Endothelial cell (in vitro differentiated cells): Measurements from ENCODE around the gene PPP1R3C. TPM values are rescaled to one million over a fixed set of nuclear protein-coding genes. Genes with fewer than 3 reads are reported as not detected.

Experiments used
- DNase-seq: peaks from one replicate; pipeline ENCODE4 v3.0.0; 2021; ENCODE audit warnings: low spot score
- H3K27ac Mint-ChIP-seq: one replicate; pipeline ENCODE4 v1.8.0; 2021; ENCODE audit warnings: mixed read lengths, inconsistent platforms; ENCODE audit not compliant: unreplicated experiment
- H3K27me3 Mint-ChIP-seq: one replicate; pipeline ENCODE4 v1.8.0; 2021; ENCODE audit warnings: mild to moderate bottlenecking, moderate library complexity, mixed read lengths, inconsistent platforms; ENCODE audit not compliant: unreplicated experiment
- H3K36me3 Mint-ChIP-seq: one replicate; pipeline ENCODE4 v1.8.0; 2021; ENCODE audit warnings: mild to moderate bottlenecking, low read depth, mixed read lengths, inconsistent platforms; ENCODE audit not compliant: unreplicated experiment
- H3K4me1 Mint-ChIP-seq: one replicate; pipeline ENCODE4 v1.8.0; 2021; ENCODE audit warnings: mild to moderate bottlenecking, mixed read lengths, inconsistent platforms; ENCODE audit not compliant: unreplicated experiment
- H3K4me3 Mint-ChIP-seq: one replicate; pipeline ENCODE4 v1.8.0; 2021; ENCODE audit warnings: mild to moderate bottlenecking, mixed read lengths, inconsistent platforms; ENCODE audit not compliant: unreplicated experiment
- H3K9me3 Mint-ChIP-seq: one replicate; pipeline ENCODE4 v1.8.0; 2021; ENCODE audit warnings: mixed read lengths, inconsistent platforms; ENCODE audit not compliant: unreplicated experiment
- CTCF ChIP-seq: fragments of 200-600 bp; sonication (generic); IDR thresholded peaks from one replicate; pipeline ENCODE4 v1.5.0; 2021; ENCODE audit warnings: antibody characterized with exemption; ENCODE audit not compliant: unreplicated experiment
- total RNA-seq: library from RNA; stranded (reverse); fragmentation: NEBNext Ultra II Directional; extraction: Animal tissue kit (Norgen Biotek cat#: 25700); gene quantifications from one replicate; pipeline ENCODE4 v1.2.1, GENCODE V29; 2021; ENCODE audit not compliant: unreplicated experiment

PPP1R3C gene
- total RNA-seq, 1 donor from 2014 or later, result 0.31 TPM

GRCh38 chr10:91598211-91598977 is 34.5 kb downstream of the PPP1R3C start:
- H3K4me3 Mint-ChIP-seq, result no peak overlapping the region
- no peak for TF ChIP-seq CTCF
- H3K27me3 Mint-ChIP-seq, result no peaks in the 10 kb centered on the region
- no peaks in the 10 kb centered on the region for H3K4me1 Mint-ChIP-seq
- H3K27ac Mint-ChIP-seq, result no peak overlapping the region
- H3K36me3 Mint-ChIP-seq, result no peaks in the 10 kb centered on the region
- H3K9me3 Mint-ChIP-seq, result no peaks in the 10 kb centered on the region
- no peak for DNase-seq

- no peak overlapping the region for H3K4me3 Mint-ChIP-seq
- TF ChIP-seq CTCF, result no peak
- no peaks in the 10 kb centered on the region for H3K4me1 Mint-ChIP-seq
- H3K36me3 Mint-ChIP-seq, result no peaks in the 10 kb centered on the region
- no peaks in the 10 kb centered on the region for H3K27me3 Mint-ChIP-seq
- no peak for DNase-seq
- no peaks in the 10 kb centered on the region for H3K9me3 Mint-ChIP-seq
- no peak overlapping the region for H3K27ac Mint-ChIP-seq
Measured at GRCh38 chr10:91597197-91597881, 35.5 kb downstream of the PPP1R3C start.

- Mint-ChIP-seq H3K4me1 (no peaks in the 10 kb centered on the region), H3K4me3 (no peak overlapping the region), H3K27ac (no peak overlapping the region), H3K36me3 (no peaks in the 10 kb centered on the region), H3K9me3 (no peaks in the 10 kb centered on the region), H3K27me3 (no peaks in the 10 kb centered on the region)
- TF ChIP-seq CTCF, result no peak
- no peak for DNase-seq
Measured at GRCh38 chr10:91596825-91597196, 36.1 kb downstream of the PPP1R3C start.

- H3K27me3 Mint-ChIP-seq, result no peaks in the 10 kb centered on the region
- H3K4me1 Mint-ChIP-seq, result no peaks in the 10 kb centered on the region
- TF ChIP-seq CTCF, result no peak
- H3K27ac Mint-ChIP-seq, result no peak overlapping the region
- no peak overlapping the region for H3K4me3 Mint-ChIP-seq
- no peaks in the 10 kb centered on the region for H3K36me3 Mint-ChIP-seq
- no peaks in the 10 kb centered on the region for H3K9me3 Mint-ChIP-seq
- no peak for DNase-seq
Measured at GRCh38 chr10:91593834-91594233, 39.0 kb downstream of the PPP1R3C start.

- Mint-ChIP-seq H3K9me3 (no peaks in the 10 kb centered on the region), H3K27ac (no peak overlapping the region), H3K27me3 (no peaks in the 10 kb centered on the region), H3K4me1 (no peaks in the 10 kb centered on the region), H3K4me3 (no peak overlapping the region), H3K36me3 (no peaks in the 10 kb centered on the region)
- no peak for DNase-seq
- no peak for TF ChIP-seq CTCF
Measured at GRCh38 chr10:91593366-91593765, 39.5 kb downstream of the PPP1R3C start.
